H1 (cell line): ENCODE data around the gene IFT81. TPM values are rescaled to one million over a fixed set of nuclear protein-coding genes. Genes with fewer than 3 reads are reported as not detected.

ENCODE experiments used
- CTCF ChIA-PET: fragments of 300-600 bp; sonication (Branson Sonifier 250); formaldehyde crosslinking; loops from one replicate; lab custom pipeline; 2021; ENCODE audit not compliant: partially characterized antibody; lab: Charles Lee
- POLR2A ChIA-PET: fragments of 300-600 bp; sonication (Branson Sonifier 250); formaldehyde crosslinking; loops from one replicate; lab custom pipeline; 2021; ENCODE audit warnings: inconsistent platforms; ENCODE audit not compliant: partially characterized antibody; lab: Charles Lee
- DNase-seq, 2 experiments: peaks; one replicate each; pipeline versions ENCODE4 v3.0.0 to v3.0.0-alpha.2; 2010 to 2022; ENCODE audit warnings: low spot score in 2 of 2, low read depth in 1 of 2, mixed read lengths in 1 of 2
- FAIRE-seq: peaks from 2 replicates; lab custom pipeline; 2011; peaks lifted over from hg19 to GRCh38; lab: Jason Lieb, UNC
- H2AFZ ChIP-seq: 2 replicates; pipeline ENCODE4 v1.8.1; 2012; ENCODE audit warnings: low read length, inconsistent platforms
- H2AK5ac ChIP-seq: 2 replicates; pipeline ENCODE4 v1.6.1; 2013; ENCODE audit warnings: low read depth, low read length
- H2BK120ac ChIP-seq: replicated peaks from 2 replicates; pipeline ENCODE3; 2013; ENCODE audit warnings: low read depth, low read length, inconsistent platforms
- H2BK12ac ChIP-seq: 2 replicates; pipeline ENCODE4 v1.6.1; 2013; ENCODE audit warnings: low read depth, low read length
- H2BK15ac ChIP-seq: 2 replicates; pipeline ENCODE4 v1.6.1; 2013; ENCODE audit warnings: low read length
- H2BK20ac ChIP-seq: 2 replicates; pipeline ENCODE4 v1.6.1; 2013; ENCODE audit warnings: low read length
- H2BK5ac ChIP-seq: 2 replicates; pipeline ENCODE4 v1.6.1; 2013; ENCODE audit warnings: low read depth, low read length
- H3K14ac ChIP-seq: 2 replicates; pipeline ENCODE4 v1.6.1; 2013; ENCODE audit warnings: inconsistent platforms; ENCODE audit not compliant: insufficient read length
- H3K18ac ChIP-seq: 2 replicates; pipeline ENCODE4 v1.6.1; 2013; ENCODE audit warnings: low read length; ENCODE audit errors: extremely low read depth
- H3K23ac ChIP-seq: 2 replicates; pipeline ENCODE4 v1.6.1; 2013; ENCODE audit warnings: inconsistent platforms; ENCODE audit not compliant: insufficient read length
- H3K23me2 ChIP-seq: 2 replicates; pipeline ENCODE4 v1.6.1; 2013; ENCODE audit warnings: low read depth, low read length
- H3K27ac ChIP-seq: 2 replicates; pipeline ENCODE4 v1.6.1; 2011; ENCODE audit warnings: low read depth, low read length, inconsistent platforms
- H3K27me3 ChIP-seq, 4 experiments: replicated peaks in 1 of 4; 1 replicate in 1 of 4; 2 replicates in 3 of 4; pipeline versions ENCODE4 v1.6.1 to v1.8.1; 2011 to 2013; ENCODE audit warnings: low read length in 3 of 4, mild to moderate bottlenecking in 3 of 4, inconsistent platforms in 2 of 4, mixed read lengths in 2 of 4, moderate library complexity in 1 of 4; ENCODE audit not compliant: control insufficient read depth in 3 of 4, insufficient read depth in 3 of 4; ENCODE audit errors: extremely low read depth in 1 of 4
- H3K36me3 ChIP-seq, 4 experiments: 2 replicates each; pipeline versions ENCODE4 v1.6.1 to v1.8.1; 2011 to 2013; ENCODE audit warnings: mild to moderate bottlenecking in 4 of 4, low read length in 3 of 4, moderate library complexity in 2 of 4, control low read depth in 1 of 4, inconsistent platforms in 1 of 4; ENCODE audit not compliant: insufficient read depth in 4 of 4, control insufficient read depth in 2 of 4
- H3K4ac ChIP-seq: replicated peaks from 2 replicates; pipeline ENCODE3; 2013; ENCODE audit warnings: low read length, low read depth, mixed read lengths, inconsistent platforms; ENCODE audit not compliant: insufficient read length
- H3K4me1 ChIP-seq, 4 experiments: replicated peaks in 1 of 4; 1 replicate in 1 of 4; 2 replicates in 3 of 4; pipeline versions ENCODE4 v1.6.1 to v1.8.1; 2011 to 2013; ENCODE audit warnings: low read length in 3 of 4, inconsistent platforms in 2 of 4, mixed read lengths in 1 of 4; ENCODE audit not compliant: insufficient read depth in 4 of 4, control insufficient read depth in 3 of 4
- H3K4me2 ChIP-seq, 2 experiments: 2 replicates each; pipeline versions ENCODE4 v1.6.1 to v1.8.1; 2011 to 2013; ENCODE audit warnings: low read depth in 2 of 2, low read length in 2 of 2, control low read depth in 1 of 2, inconsistent platforms in 1 of 2, mild to moderate bottlenecking in 1 of 2; ENCODE audit not compliant: insufficient read depth in 1 of 2
- H3K4me3 ChIP-seq, 4 experiments: fragments of 200-600, 300-600 bp in 1 of 4; sonication (generic), shearing (Covaris generic), sonication (Bioruptor Twin) in 1 of 4; 2 replicates each; pipeline versions ENCODE4 v1.5.1 to v1.8.1; 2011 to 2016; ENCODE audit warnings: low read length in 4 of 4, low read depth in 3 of 4, control low read depth in 2 of 4, inconsistent platforms in 2 of 4, mild to moderate bottlenecking in 2 of 4, mixed read lengths in 1 of 4, moderate library complexity in 1 of 4; ENCODE audit not compliant: insufficient read depth in 2 of 4; ENCODE audit errors: extremely low read depth in 1 of 4
- H3K56ac ChIP-seq: replicated peaks from 2 replicates; pipeline ENCODE3; 2013; ENCODE audit warnings: low read depth, mild to moderate bottlenecking, mixed read lengths, low read length, inconsistent platforms; ENCODE audit not compliant: insufficient read length
- H3K79me1 ChIP-seq: 2 replicates; pipeline ENCODE4 v1.6.1; 2013; ENCODE audit warnings: low read depth, low read length, control low read depth
- H3K79me2 ChIP-seq, 2 experiments: 2 replicates each; pipeline versions ENCODE4 v1.6.1 to v1.8.1; 2012 to 2013; ENCODE audit warnings: low read length in 2 of 2, mild to moderate bottlenecking in 2 of 2, inconsistent platforms in 1 of 2; ENCODE audit not compliant: insufficient read depth in 2 of 2, control insufficient read depth in 1 of 2
- H3K9ac ChIP-seq, 4 experiments: replicated peaks in 1 of 4; 1 replicate in 1 of 4; 2 replicates in 3 of 4; pipeline versions ENCODE4 v1.6.1 to v1.8.1; 2011 to 2013; ENCODE audit warnings: low read depth in 3 of 4, low read length in 3 of 4, control low read depth in 2 of 4, mild to moderate bottlenecking in 2 of 4, moderate library complexity in 2 of 4, inconsistent platforms in 1 of 4; ENCODE audit errors: extremely low read depth in 1 of 4
- H3K9me3 ChIP-seq, 2 experiments: 2 replicates each; pipeline versions ENCODE4 v1.6.1 to v1.8.1; 2012 to 2013; ENCODE audit warnings: mild to moderate bottlenecking in 2 of 2, moderate library complexity in 2 of 2, control low read depth in 1 of 2, inconsistent platforms in 1 of 2, low read depth in 1 of 2, low read length in 1 of 2, mixed read lengths in 1 of 2; ENCODE audit not compliant: insufficient read depth in 2 of 2
- H4K20me1 ChIP-seq, 2 experiments: replicated peaks in 1 of 2; 2 replicates each; pipeline versions ENCODE3 to v1.8.1; 2011 to 2013; ENCODE audit warnings: inconsistent platforms in 2 of 2, low read length in 2 of 2, mild to moderate bottlenecking in 1 of 2; ENCODE audit not compliant: insufficient read depth in 2 of 2, control insufficient read depth in 1 of 2
- H4K5ac ChIP-seq: 2 replicates; pipeline ENCODE4 v1.6.1; 2013; ENCODE audit warnings: low read length, low read depth, mixed read lengths, inconsistent platforms; ENCODE audit not compliant: insufficient read length
- H4K8ac ChIP-seq: 2 replicates; pipeline ENCODE4 v1.8.0; 2013; ENCODE audit warnings: mild to moderate bottlenecking, moderate library complexity, low read length, inconsistent platforms; ENCODE audit not compliant: insufficient read depth; ENCODE audit errors: extremely low read depth
- H4K91ac ChIP-seq: replicated peaks from 2 replicates; pipeline ENCODE3; 2013; ENCODE audit warnings: low read length, mixed read lengths, inconsistent platforms; ENCODE audit not compliant: insufficient read length
- BACH1 ChIP-seq: IDR thresholded peaks from 2 replicates; pipeline ENCODE4 v1.6.1; 2012; ENCODE audit warnings: low read length, improper control_type of control experiment
- CREB1 ChIP-seq: IDR thresholded peaks from 2 replicates; pipeline ENCODE4 v1.6.1; 2012; ENCODE audit warnings: inconsistent platforms
- E2F6 ChIP-seq: IDR thresholded peaks from 2 replicates; pipeline ENCODE4 v1.6.1; 2012; ENCODE audit warnings: inconsistent platforms
- NRF1 ChIP-seq: IDR thresholded peaks from 2 replicates; pipeline ENCODE4 v1.6.1; 2011; ENCODE audit warnings: mild to moderate bottlenecking, low read depth, low read length, improper control_type of control experiment
- POLR2AphosphoS5 ChIP-seq: IDR thresholded peaks from 2 replicates; pipeline ENCODE4 v1.6.1; 2011; ENCODE audit warnings: low read depth, low read length
- RXRA ChIP-seq: IDR thresholded peaks from 2 replicates; pipeline ENCODE4 v1.6.1; 2011; ENCODE audit warnings: low read depth, mild to moderate bottlenecking, low read length, moderate library complexity; ENCODE audit not compliant: insufficient read depth
- SIX5 ChIP-seq: IDR thresholded peaks from 2 replicates; pipeline ENCODE4 v1.6.1; 2011; ENCODE audit warnings: mild to moderate bottlenecking, low read depth, low read length
- SP4 ChIP-seq: IDR thresholded peaks from 2 replicates; pipeline ENCODE4 v1.6.1; 2012; ENCODE audit warnings: low read length, inconsistent platforms
- WGBS, 2 experiments: shearing (Covaris generic) in 1 of 2; methylation state at CpG; one replicate each; pipeline versions ENCODE4 v1.1.6 to v1.1.7; 2013 to 2015; ENCODE audit warnings: low lambda C conversion rate in 2 of 2, mixed read lengths in 2 of 2, inconsistent platforms in 1 of 2, low coverage in 1 of 2, missing lambda C conversion rate in 1 of 2; ENCODE audit not compliant: insufficient replicate concordance in 2 of 2, insufficient coverage in 1 of 2, insufficient read length in 1 of 2; ENCODE audit errors: extremely low coverage in 1 of 2, missing lambda C conversion rate in 1 of 2; 5-methylcytosine and 5-hydroxymethylcytosine counted together
- polyA plus RNA-seq, 7 experiments: library from polyadenylated mRNA; depleted of rRNA in 3 of 7; stranded (reverse) in 5 of 7; unstranded in 2 of 7; fragments of >200 nt in 5 of 7; fragments of 200-250 nt in 2 of 7; gene quantifications; 1 replicate in 5 of 7; 2 replicates in 1 of 7; 4 replicates in 1 of 7; pipeline versions ENCODE4 v1.2.1 to v1.2.3, GENCODE V29; 2011 to 2013; ENCODE audit warnings: missing spikeins in 2 of 7, mixed read lengths in 2 of 7
- total RNA-seq: library from RNA; stranded (reverse); fragmentation: NEBNext Ultra II Directional; extraction: Animal tissue kit (Norgen Biotek cat#: 25700); gene quantifications from 2 replicates; pipeline ENCODE4 v1.2.1, GENCODE V29; 2021

Gene IFT81
- total and polyA plus RNA-seq, 2 of the 8 experiments (the other 6 are each of a cell fraction or from before 2014, with no cell fraction given), result 4.1 to 14.5 TPM

- Histone ChIP-seq H2AK5ac (no peak overlapping the region), H2BK5ac (no peak overlapping the region), H3K18ac (no peak overlapping the region), H4K5ac (no peak overlapping the region), H3K4me3 (no peak overlapping the region), H2BK120ac (no peak overlapping the region), H4K8ac (no peak overlapping the region), H2AFZ (no peak overlapping the region), H3K27me3 (no peaks in the 10 kb centered on the region), H3K4me2 (no peak overlapping the region), H4K20me1 (no peaks in the 10 kb centered on the region), H4K91ac (no peak overlapping the region), H2BK12ac (no peak overlapping the region), H3K9me3 (no peaks in the 10 kb centered on the region), H3K14ac (no peak overlapping the region), H3K27ac (no peak overlapping the region), H3K56ac (no peak overlapping the region), H3K9ac (no peak overlapping the region), H3K36me3 (no peaks in the 10 kb centered on the region), H3K4me1 (no peaks in the 10 kb centered on the region), H2BK20ac (no peak overlapping the region), H2BK15ac (no peak overlapping the region), H3K79me1 (no peaks in the 10 kb centered on the region), H3K23me2 (no peaks in the 10 kb centered on the region; the same call in 1 of the 2 replicates), H3K4ac (no peak overlapping the region), H3K79me2 (no peaks in the 10 kb centered on the region), H3K23ac (no peak overlapping the region)
- no peak for DNase-seq
- WGBS, 2 experiments, result 84% methylated on average over 7 of the region's 7 CpGs; no CpG with 5 or more reads in 1 of the 2 experiments
- CTCF ChIA-PET, result interaction anchor here (6.1 kb wide), 1 partner anchor 8 kb away, joined by 24 read pairs; no protein-coding TSS in a partner anchor
- POLR2A ChIA-PET, result no interaction called here
- TF ChIP-seq CREB1 (no peak), NRF1 (no peak), BACH1 (no peak), SIX5 (no peak), RXRA (no peak), SP4 (no peak), POLR2AphosphoS5 (no peak), E2F6 (no peak)
- no peak for FAIRE-seq
These were observed 30.4 kb upstream of the IFT81 start for GRCh38 chr12:110093631-110094311.
